Activated CD4-positive, alpha-beta T cell treated with anti-CD3 and anti-CD28 coated beads for 48 hours (primary cell): Measurements from ENCODE around the gene PRIMPOL.
A peak's percentile ranks its signal among the peaks of the same experiment; 100 is the strongest.
"Not testable (repeated sequence)": the region's sequence is repeated elsewhere in the genome, so short reads cannot be mapped to it uniquely, and the experiment has no call there.

Source experiments
- DNase-seq: peaks from one replicate; pipeline ENCODE4 v3.0.0-alpha.2; 2020

PRIMPOL gene

DNA sequence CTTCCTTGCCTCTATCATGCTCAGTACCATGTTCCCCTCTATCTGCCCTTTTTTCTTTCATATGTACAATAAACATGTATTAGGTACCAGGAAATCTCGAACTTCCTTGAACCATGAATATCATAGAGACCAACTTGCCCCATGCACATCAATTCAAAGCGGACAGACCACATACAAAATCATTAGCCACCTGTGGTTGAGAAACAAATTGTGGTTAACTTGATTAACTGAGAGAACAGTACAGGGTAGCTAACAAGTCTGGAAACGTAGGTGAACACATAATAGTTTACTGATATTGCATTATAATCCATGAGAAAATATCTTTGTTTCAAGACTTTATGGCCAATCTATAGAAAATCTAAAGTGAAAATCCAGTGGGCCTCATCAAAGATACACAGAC, 8.5 kb upstream of the PRIMPOL start:
- no peak for DNase-seq

- no peak for DNase-seq
Measured at GRCh38 chr4:184641451-184641850, 8.1 kb upstream of the PRIMPOL start.

- no peak for DNase-seq
Measured at GRCh38 chr4:184643731-184644130, 5.8 kb upstream of the PRIMPOL start.

GRCh38 chr4:184644553-184645307, 4.8 kb upstream of the PRIMPOL start:
- peak; percentile 12 for DNase-seq

DNA sequence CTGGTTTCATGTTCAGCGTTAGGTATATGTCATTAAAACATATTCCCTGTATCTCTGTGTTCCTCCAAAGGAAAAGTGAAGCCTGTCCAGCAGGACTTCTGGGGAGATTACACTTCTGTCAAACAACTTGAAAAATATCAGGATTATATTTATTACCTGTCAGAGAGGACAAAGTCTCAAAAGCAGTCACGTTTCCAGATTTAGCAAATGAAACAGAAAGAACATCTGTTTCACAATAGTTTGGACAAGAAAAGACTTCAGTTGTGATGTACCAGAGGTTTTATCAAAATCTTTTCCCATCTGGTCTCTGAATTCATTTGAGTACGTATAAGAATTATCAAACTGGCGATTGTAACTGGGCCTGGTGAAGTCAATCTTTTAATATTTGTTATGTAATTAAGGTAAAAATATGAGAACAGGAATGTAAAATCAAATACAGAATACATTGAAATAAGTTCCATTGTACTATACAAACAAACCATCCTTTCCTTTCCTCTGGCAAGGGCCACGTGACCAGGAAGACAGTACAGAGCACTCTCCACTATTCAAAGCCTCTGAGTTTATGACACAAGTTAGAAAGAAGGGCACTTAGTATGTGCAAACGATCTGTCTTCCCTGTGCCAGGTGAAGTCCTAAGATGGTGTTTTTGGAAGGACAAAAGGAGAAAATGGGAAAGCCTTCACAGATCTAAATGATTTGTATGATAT, 3.5 kb upstream of the PRIMPOL start:
- DNase-seq, result no peak

DNA sequence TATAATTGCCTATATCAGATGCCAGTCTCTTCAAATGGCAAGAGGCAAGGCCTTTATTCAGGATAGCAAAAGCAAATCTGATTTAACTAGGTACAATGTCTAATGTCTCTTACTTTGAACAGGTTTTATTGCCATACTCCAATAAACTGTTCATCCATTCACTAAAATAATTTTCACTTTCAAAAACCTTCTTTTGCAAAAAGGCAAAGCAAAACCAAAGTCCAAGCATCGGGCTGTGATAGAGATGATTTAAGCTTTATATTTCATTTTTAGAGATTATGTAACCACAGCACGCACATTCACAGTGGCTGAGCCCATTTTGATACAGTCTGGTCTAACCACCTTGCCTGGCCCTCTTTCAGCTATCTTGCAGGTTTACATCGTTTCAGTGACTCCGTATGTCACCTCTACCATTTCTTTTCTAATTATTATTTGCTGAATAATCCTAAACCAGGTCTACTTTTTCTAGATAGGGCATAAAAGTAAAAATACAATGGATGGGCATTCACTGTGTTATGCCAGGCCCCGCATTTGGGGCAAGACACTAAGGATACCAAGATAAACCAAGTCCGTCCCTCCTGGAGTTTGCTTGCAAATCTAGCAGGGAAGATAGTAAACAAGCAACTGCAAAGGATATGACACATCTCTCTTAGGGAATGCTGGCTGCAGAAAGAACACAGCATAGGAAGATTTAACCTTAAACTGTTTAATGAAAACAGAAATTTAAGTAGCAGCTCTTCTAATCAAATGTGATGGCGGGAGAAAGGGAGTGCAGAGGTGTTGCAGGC, 2.1 kb upstream of the PRIMPOL start:
- no peak for DNase-seq

- DNase-seq, result no peak
Measured at GRCh38 chr4:184648054-184648312, 1.6 kb upstream of the PRIMPOL start.

DNA sequence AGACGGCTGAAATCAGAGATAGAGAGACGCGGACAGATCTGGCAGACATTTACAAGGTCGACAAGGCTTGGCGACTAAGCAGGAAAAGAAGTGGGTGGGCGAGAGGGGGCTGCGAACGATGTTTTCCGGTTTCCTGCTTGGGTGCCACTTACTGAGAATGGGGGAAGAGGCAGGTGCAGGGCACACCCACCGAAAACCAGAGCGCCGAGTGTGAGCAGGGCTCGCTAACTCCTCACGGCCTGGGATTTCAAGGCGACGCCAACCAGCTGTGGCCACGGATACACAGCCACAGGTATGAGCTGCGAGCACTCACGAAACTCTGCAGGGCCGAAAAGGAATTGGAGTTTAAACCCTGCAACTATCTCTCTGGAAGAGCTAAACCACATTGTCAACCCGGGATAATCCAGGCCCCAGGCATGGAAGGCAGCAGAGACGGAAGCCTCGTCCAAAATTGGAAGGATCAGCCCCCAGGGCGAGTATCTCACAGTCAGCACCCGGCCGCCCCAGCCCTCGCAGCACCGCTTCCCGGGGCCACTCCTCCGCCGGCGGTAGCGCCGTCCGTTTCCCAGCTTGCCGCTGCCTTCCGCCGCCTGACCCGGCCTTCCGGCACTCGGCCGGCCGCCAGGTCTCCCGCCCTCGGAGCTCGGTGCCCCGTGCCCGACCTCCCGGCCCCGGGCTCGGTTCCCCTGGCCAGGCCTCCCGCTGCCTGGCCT, 1.1 kb upstream of the PRIMPOL start:
- peak; percentile 55 for DNase-seq

- DNase-seq, result peak; percentile 28
Measured at GRCh38 chr4:184649971-184650855, 675 bp downstream of the PRIMPOL start.

DNA sequence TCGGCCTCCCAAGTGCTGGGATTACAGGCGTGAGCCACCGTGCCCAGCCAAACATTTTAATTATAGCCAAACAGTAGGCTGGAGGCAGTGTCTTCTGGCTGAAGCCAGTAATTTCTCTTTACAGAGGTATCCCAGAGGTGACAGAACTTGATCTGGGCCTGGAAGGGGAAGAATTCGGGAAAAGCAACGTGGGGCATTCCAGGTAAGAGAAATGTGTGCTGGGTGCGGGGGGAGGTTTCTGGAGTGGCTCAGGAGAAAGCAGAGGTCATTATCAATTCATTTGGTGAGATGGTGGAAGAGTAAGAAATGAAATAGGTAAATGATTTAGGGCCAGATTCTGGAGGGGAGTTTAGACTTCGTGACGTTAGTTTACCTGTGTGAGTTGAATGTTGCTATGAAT, 2.4 kb downstream of the PRIMPOL start:
- DNase-seq, result no peak

DNA sequence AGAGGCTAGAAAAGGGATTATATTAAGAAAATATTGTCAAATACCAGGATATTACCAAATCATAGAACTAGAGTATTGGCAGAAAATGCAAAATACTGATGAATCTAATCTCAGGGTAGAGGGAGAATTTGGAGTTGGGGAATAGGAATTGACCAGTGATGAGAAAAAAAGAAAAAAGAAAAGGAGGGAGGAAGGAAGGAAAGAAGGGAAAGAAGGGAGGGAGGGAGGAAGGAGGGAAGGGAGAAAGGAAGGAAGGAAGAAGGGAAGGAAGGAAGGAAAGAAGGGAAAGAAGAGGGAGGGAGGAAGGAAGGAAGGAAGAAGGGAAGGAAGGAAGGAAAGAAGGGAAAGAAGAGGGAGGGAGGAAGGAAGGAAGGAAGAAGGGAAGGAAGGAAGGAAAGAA, 3.1 kb downstream of the PRIMPOL start:
- DNase-seq, result not testable (repeated sequence)

DNA sequence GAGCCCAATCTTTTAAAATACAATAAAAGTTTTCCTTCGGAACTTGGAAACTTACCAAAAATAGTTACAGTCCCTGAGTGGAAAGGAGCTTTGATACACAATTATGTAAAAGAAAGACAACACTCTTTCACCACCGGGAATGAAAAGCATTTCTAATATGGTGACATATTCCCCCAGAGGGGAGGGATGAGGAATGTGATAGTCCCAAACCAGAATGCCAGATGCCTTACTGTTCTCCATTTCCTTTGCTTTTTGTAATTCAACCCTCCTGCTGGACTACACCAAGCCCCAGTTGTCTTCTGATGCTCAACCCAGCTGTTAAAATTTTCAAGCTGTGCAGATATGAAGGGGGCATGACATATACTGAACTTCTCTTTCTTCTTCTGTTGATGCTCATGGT, 4.1 kb downstream of the PRIMPOL start:
- DNase-seq, result no peak

DNA sequence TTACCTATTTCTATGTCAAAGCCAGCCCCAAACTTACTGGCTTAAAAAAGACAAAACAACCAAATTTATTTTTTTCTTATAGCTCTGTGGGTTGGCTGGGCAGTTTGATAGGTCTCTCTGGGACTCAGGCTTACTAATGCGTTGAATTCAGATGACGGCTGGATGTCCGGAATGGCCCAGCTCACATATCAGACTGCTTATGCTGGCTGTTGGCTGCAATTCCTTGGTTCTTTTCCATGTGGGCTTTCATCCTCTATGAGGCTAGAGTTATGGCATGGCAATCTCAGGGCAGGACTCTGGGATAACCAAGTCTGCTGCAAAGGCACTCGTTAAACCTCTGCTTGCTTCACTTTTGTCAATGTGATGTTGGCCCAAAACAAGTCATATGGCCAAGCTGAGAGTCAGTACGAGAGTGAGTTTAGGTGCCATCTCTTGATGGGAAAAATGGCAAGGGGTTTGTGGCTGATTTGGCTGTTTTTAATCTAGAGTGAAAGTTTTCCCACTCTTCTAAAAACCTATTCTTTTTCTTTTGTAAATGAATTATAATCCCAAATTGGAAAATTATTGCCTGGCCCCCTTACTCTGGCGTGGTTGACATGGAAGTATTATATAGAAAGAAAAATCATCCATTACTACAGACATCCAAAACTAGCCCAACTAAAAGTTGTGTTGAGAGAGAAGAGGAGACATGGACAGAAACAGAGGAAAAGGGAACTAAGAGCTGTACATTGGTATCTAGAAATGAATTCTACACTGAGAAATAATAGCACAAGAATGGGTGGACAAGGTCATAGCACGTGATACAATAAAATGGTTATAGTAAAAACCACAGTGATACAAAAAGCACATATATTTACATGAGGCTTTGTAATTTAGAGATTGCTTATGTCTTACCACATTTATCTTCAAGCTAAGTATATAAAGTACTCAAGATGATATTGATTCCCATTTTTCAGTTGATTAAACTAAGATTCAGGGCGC, 6.6 kb downstream of the PRIMPOL start:
- no peak for DNase-seq

- no peak for DNase-seq
Measured at GRCh38 chr4:184657144-184657543, 7.6 kb downstream of the PRIMPOL start.

DNA sequence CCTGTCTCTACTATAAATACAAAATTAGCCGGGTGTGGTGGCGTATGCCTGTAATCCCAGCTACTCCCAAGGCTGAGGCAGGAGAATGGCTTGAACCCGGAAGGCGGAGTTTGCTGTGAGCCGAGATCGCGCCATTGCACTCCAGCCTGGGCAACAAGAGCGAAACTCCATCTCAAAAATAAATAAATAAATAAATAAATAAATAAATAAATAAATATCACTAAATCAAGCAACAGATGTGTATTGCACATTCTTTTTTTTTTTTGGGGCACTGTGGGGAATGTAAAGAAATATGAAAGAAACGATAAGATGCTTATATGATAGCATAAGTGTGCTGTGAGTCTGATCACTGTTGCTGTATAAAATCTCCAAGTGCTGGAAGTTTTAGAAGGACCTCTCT, 8.3 kb downstream of the PRIMPOL start:
- DNase-seq, result not testable (repeated sequence)

DNA sequence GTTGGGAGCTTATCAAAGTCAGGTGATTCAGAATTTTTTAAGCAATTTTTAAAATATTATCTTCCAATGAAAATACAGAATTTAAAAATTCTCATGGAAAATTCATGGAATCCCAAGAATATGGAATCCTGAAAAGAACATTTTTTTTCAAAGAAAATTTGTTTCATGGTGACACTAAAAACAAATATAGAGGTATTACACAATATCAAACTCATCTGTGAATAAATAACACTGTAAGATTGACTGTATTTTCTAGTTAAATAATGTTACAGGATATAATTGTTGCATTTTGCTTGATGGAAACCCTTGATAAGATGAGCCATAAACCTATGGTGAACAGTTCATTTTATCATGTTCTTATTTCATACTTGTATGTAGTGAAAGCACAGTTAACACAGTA, 11.4 kb downstream of the PRIMPOL start:
- DNase-seq, result no peak

DNA sequence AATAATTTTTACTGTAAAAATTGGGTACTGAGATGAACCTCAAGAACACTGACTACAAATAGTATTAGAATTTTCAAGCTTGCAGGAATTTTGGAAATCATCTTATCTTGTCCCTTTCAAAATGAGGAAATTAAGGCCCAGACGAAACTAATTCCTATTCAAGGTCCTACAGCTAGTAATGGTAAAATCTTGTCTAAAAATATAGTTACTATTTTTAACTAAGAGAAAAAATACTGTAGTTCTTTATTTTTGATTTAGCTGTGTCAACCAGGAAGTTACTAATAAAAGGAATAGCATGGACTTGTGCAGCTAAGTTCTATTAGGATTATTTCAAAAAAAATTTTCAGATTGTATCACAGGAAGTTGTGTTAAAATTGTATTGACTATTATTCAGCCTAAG, 12.7 kb downstream of the PRIMPOL start:
- DNase-seq, result no peak

GRCh38 chr4:184664445-184665210, 15.1 kb downstream of the PRIMPOL start:
- no peak for DNase-seq

DNA sequence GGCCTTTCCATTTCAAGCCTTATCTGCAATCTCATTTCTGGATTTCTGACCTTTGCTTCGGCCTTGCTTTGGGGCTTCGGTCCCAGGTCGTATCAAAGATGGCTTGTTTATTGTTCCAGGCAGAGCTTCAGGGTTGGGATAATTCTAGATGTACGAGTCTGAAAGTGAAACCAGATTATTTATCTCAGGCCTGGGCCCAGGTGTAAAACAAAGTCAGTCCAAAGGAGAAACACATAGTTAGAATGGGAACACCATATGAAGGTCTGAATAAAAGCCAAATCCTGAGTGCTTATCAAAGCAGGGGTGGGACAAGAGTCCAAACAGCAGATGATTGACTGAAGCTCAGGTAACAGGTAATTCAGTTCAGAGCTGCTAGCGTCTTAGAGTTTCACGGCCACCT, 17.1 kb downstream of the PRIMPOL start:
- no peak for DNase-seq

- DNase-seq, result no peak
Measured at GRCh38 chr4:184668096-184668495, 18.6 kb downstream of the PRIMPOL start.
